ENCODE results near the gene CAP2.
"Not testable (repeated sequence)": the region's sequence is repeated elsewhere in the genome, so short reads cannot be mapped to it uniquely, and the experiment has no call there.

CAP2 gene

GRCh38 chr6:17427617-17428016 lies 34.2 kb downstream of the CAP2 start:
- no peak for DNase-seq (ENCODE audit: low read depth)
- TF ChIP-seq CTCF (IDR thresholded peaks at IDR 0.05; ENCODE audit: low read depth, low read length, missing control alignments): no peak
- in situ Hi-C loops (cut with HindIII; ENCODE audit: low sequenced_read_pairs): no loop called here
- no peak overlapping the region for H3K4me3 ChIP-seq (ENCODE audit: low read depth, low read length)

- DNase-seq (ENCODE audit: low read depth); H3K4me3 ChIP-seq (ENCODE audit: low read depth, low read length); in situ Hi-C loops (cut with HindIII; ENCODE audit: low sequenced_read_pairs): not testable (repeated sequence)
Measured at GRCh38 chr6:17428595-17429120, 35.3 kb downstream of the CAP2 start.

GRCh38 chr6:17429383-17430061 lies 36.1 kb downstream of the CAP2 start:
- in situ Hi-C loops (cut with HindIII; ENCODE audit: low sequenced_read_pairs): no loop called here
- DNase-seq (ENCODE audit: low read depth): no peak
- H3K4me3 ChIP-seq (ENCODE audit: low read depth, low read length): no peak overlapping the region
- no peak for TF ChIP-seq CTCF (IDR thresholded peaks at IDR 0.05; ENCODE audit: low read depth, low read length, missing control alignments)

GRCh38 chr6:17431581-17431980 lies 38.2 kb downstream of the CAP2 start:
- DNase-seq (ENCODE audit: low read depth): no peak
- TF ChIP-seq CTCF (IDR thresholded peaks at IDR 0.05; ENCODE audit: low read depth, low read length, missing control alignments): no peak
- H3K4me3 ChIP-seq (ENCODE audit: low read depth, low read length): no peak overlapping the region
- in situ Hi-C loops (cut with HindIII; ENCODE audit: low sequenced_read_pairs): no loop called here

GRCh38 chr6:17432356-17432755 lies 39.0 kb downstream of the CAP2 start:
- in situ Hi-C loops (cut with HindIII; ENCODE audit: low sequenced_read_pairs): no loop called here
- H3K4me3 ChIP-seq (ENCODE audit: low read depth, low read length): no peak overlapping the region
- TF ChIP-seq CTCF (IDR thresholded peaks at IDR 0.05; ENCODE audit: low read depth, low read length, missing control alignments): no peak
- DNase-seq (ENCODE audit: low read depth): no peak

- TF ChIP-seq CTCF (IDR thresholded peaks at IDR 0.05; ENCODE audit: low read depth, low read length, missing control alignments): no peak
- in situ Hi-C loops (cut with HindIII; ENCODE audit: low sequenced_read_pairs): no loop called here
- DNase-seq (ENCODE audit: low read depth): no peak
- no peak overlapping the region for H3K4me3 ChIP-seq (ENCODE audit: low read depth, low read length)
Measured at GRCh38 chr6:17439243-17439993, 46.0 kb downstream of the CAP2 start.

- in situ Hi-C loops (cut with HindIII; ENCODE audit: low sequenced_read_pairs): loop anchor here (5.0 kb wide), 1 partner anchor 89 kb away; no protein-coding TSS in a partner anchor
- not testable (repeated sequence) for H3K4me3 ChIP-seq (ENCODE audit: low read depth, low read length)
Measured at GRCh38 chr6:17440811-17441210, 47.4 kb downstream of the CAP2 start.

More at GRCh38 chr6:17440811-17441210, 47.4 kb downstream of the CAP2 start:
- DNase-seq (ENCODE audit: low read depth): not testable (repeated sequence)
